Trophoblast cell (in vitro differentiated cells and primary cell): Measurements from ENCODE around the gene KL.

Source experiments
- DNase-seq, 2 donors: peaks; one replicate each; pipeline ENCODE4 v3.0.0-alpha.2; 2016
- H2AFZ ChIP-seq: 2 replicates; pipeline ENCODE4 v1.6.1; 2013; ENCODE audit warnings: low read length, moderate library complexity, mild to moderate bottlenecking; ENCODE audit not compliant: insufficient read depth, poor library complexity
- H2AK5ac ChIP-seq: 2 replicates; pipeline ENCODE4 v1.6.1; 2013; ENCODE audit warnings: mild to moderate bottlenecking, low read length
- H2BK120ac ChIP-seq: 2 replicates; pipeline ENCODE4 v1.6.1; 2013; ENCODE audit warnings: low read length, mild to moderate bottlenecking, moderate library complexity; ENCODE audit not compliant: insufficient read depth, poor library complexity
- H2BK12ac ChIP-seq: 2 replicates; pipeline ENCODE4 v1.6.1; 2013; ENCODE audit warnings: mild to moderate bottlenecking, low read length, moderate library complexity
- H2BK5ac ChIP-seq: 2 replicates; pipeline ENCODE4 v1.6.1; 2013; ENCODE audit warnings: low read length, low read depth, moderate library complexity, mild to moderate bottlenecking; ENCODE audit not compliant: poor library complexity
- H3K14ac ChIP-seq: 2 replicates; pipeline ENCODE4 v1.6.1; 2013; ENCODE audit warnings: mild to moderate bottlenecking, low read length
- H3K18ac ChIP-seq: 2 replicates; pipeline ENCODE4 v1.6.1; 2013; ENCODE audit warnings: mild to moderate bottlenecking, low read length
- H3K23ac ChIP-seq: 2 replicates; pipeline ENCODE4 v1.6.1; 2013; ENCODE audit warnings: low read length
- H3K27ac ChIP-seq: 2 replicates; pipeline ENCODE4 v1.5.1; 2013; ENCODE audit warnings: low read depth, mild to moderate bottlenecking, inconsistent platforms, low read length, moderate library complexity
- H3K27me3 ChIP-seq: 2 replicates; pipeline ENCODE4 v1.6.1; 2013; ENCODE audit warnings: inconsistent platforms, mild to moderate bottlenecking, low read length, moderate library complexity; ENCODE audit not compliant: insufficient read depth
- H3K36me3 ChIP-seq, 2 experiments: 1 replicate in 1 of 2; 2 replicates in 1 of 2; pipeline ENCODE4 v1.6.1; 2013; ENCODE audit warnings: low read length in 2 of 2, mild to moderate bottlenecking in 2 of 2, moderate library complexity in 1 of 2; ENCODE audit not compliant: insufficient read depth in 2 of 2, control insufficient read depth in 1 of 2
- H3K4ac ChIP-seq: 2 replicates; pipeline ENCODE4 v1.6.1; 2013; ENCODE audit warnings: low read depth, mild to moderate bottlenecking, low read length, moderate library complexity
- H3K4me1 ChIP-seq, 2 experiments: 1 replicate in 1 of 2; 2 replicates in 1 of 2; pipeline ENCODE4 v1.6.1; 2013; ENCODE audit warnings: low read length in 2 of 2, mild to moderate bottlenecking in 2 of 2, moderate library complexity in 1 of 2; ENCODE audit not compliant: insufficient read depth in 2 of 2, control insufficient read depth in 1 of 2
- H3K4me2 ChIP-seq: 2 replicates; pipeline ENCODE4 v1.6.1; 2013; ENCODE audit warnings: inconsistent platforms, mild to moderate bottlenecking, low read length, moderate library complexity
- H3K4me3 ChIP-seq: 2 replicates; pipeline ENCODE4 v1.5.1; 2013; ENCODE audit warnings: mild to moderate bottlenecking, low read depth, low read length, inconsistent platforms
- H3K79me1 ChIP-seq: one replicate; pipeline ENCODE4 v1.6.1; 2013; ENCODE audit warnings: low read length
- H3K79me2 ChIP-seq: 2 replicates; pipeline ENCODE4 v1.6.1; 2013; ENCODE audit warnings: low read length, mild to moderate bottlenecking; ENCODE audit not compliant: control insufficient read depth, insufficient read depth, poor library complexity
- H3K9ac ChIP-seq: 2 replicates; pipeline ENCODE4 v1.6.1; 2013; ENCODE audit warnings: mild to moderate bottlenecking, low read length
- H3K9me3 ChIP-seq: 2 replicates; pipeline ENCODE4 v1.6.1; 2013; ENCODE audit warnings: low read depth, mild to moderate bottlenecking, control low read depth, inconsistent platforms, low read length; ENCODE audit not compliant: insufficient read depth
- H4K12ac ChIP-seq: 2 replicates; pipeline ENCODE4 v1.6.1; 2013; ENCODE audit warnings: low read depth, mild to moderate bottlenecking, low read length, moderate library complexity
- H4K8ac ChIP-seq: 2 replicates; pipeline ENCODE4 v1.6.1; 2013; ENCODE audit warnings: low read depth, mild to moderate bottlenecking, low read length, moderate library complexity
- H4K91ac ChIP-seq: one replicate; pipeline ENCODE4 v1.6.1; 2013; ENCODE audit warnings: low read depth, mild to moderate bottlenecking, low read length, moderate library complexity
- WGBS: extraction: QIAGEN DNeasy Blood & Tissue Kit; methylation state at CpG from one replicate; pipeline ENCODE4 v1.1.7; 2013; ENCODE audit warnings: missing lambda C conversion rate; ENCODE audit not compliant: insufficient read length, insufficient coverage; ENCODE audit errors: extremely low coverage; 5-methylcytosine and 5-hydroxymethylcytosine counted together

Gene KL

DNA sequence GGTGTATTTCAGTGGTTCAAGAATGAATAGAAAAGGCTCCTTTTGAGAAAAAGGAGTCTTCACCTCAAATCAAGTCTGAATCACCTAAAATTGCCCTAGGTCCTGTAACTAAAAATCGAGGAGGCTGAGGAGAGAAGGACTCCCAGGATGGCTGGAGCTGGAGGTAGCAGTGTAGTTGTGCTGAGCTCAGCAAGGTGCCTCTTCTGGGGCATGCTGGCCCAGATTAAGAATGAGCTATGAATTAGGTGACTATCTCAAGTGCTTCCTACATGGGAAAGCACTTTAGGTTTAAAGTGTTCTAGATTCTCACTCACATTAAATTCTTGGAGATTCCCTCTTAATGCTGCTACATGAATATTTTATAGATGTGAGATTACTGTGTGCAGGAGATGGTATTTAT is 28.8 kb upstream of the KL start:
- no peaks in the 10 kb centered on the region for H3K27me3 ChIP-seq
- no peak overlapping the region for H3K18ac ChIP-seq
- WGBS = no CpG with 5 or more reads among the region's 1 CpG
- H2BK5ac ChIP-seq = no peak overlapping the region
- H2AFZ ChIP-seq = no peak overlapping the region
- no peak overlapping the region for H3K27ac ChIP-seq
- H3K14ac ChIP-seq = no peak overlapping the region
- no peak overlapping the region for H3K23ac ChIP-seq
- H2AK5ac ChIP-seq = no peak overlapping the region
- H3K79me2 ChIP-seq = no peaks in the 10 kb centered on the region
- no peak overlapping the region for H2BK12ac ChIP-seq
- H3K4me2 ChIP-seq = no peak overlapping the region
- H4K8ac ChIP-seq = no peak overlapping the region
- H4K91ac ChIP-seq = no peak overlapping the region
- no peak overlapping the region for H3K4ac ChIP-seq
- no peak for DNase-seq
- no peak overlapping the region for H2BK120ac ChIP-seq
- H4K12ac ChIP-seq = no peak overlapping the region
- H3K9ac ChIP-seq = no peak overlapping the region
- no peak overlapping the region for H3K4me3 ChIP-seq
- no peaks in the 10 kb centered on the region for H3K36me3 ChIP-seq
- H3K79me1 ChIP-seq = no peaks in the 10 kb centered on the region
- H3K4me1 ChIP-seq = no peaks in the 10 kb centered on the region
- H3K9me3 ChIP-seq = peaks cover 2% of the 10 kb centered on the region

DNA sequence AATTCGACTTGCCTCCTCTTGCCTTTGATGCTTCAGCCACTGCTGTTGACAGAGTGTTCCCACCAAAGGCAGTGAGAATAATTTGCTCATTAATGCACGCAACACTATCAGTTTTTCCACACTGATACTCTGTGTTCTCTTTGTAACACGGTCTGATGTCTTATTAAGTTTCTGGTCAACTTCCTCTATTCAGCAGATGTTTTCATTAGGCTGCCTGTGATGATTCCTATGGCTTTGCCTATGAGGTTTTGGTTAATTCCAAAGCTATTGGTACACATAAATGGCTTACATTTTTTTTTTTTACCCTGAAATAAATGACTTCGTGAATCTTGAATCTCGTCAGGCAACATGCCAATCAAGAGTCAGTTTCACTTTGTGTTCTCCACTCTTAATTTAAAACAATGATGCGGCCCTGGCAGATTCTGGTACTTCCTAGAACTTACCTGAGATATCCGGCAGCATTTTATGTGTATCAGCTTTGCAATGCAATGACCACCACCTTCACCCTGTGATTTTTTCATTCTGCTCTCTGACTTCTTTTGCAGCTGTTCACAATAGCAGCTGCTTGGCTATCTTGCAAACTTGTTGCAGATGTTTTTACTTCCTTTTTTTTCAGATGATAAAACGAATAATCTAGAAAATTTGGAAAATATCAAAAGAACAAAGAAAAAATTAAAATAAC is 27.5 kb upstream of the KL start:
- no CpG with 5 or more reads among the region's 8 CpGs for WGBS
- Histone ChIP-seq H2AFZ (no peak overlapping the region), H3K4ac (no peak overlapping the region), H3K14ac (no peak overlapping the region), H3K4me2 (no peak overlapping the region), H3K9ac (no peak overlapping the region), H2BK12ac (no peak overlapping the region), H3K4me3 (no peak overlapping the region), H3K9me3 (peaks cover 2% of the 10 kb centered on the region), H3K27me3 (no peaks in the 10 kb centered on the region), H2BK120ac (no peak overlapping the region), H3K36me3 (no peaks in the 10 kb centered on the region), H4K8ac (no peak overlapping the region), H2BK5ac (no peak overlapping the region), H3K79me2 (no peaks in the 10 kb centered on the region), H3K23ac (no peak overlapping the region), H3K18ac (no peak overlapping the region), H3K79me1 (no peaks in the 10 kb centered on the region), H4K91ac (no peak overlapping the region), H2AK5ac (no peak overlapping the region), H3K27ac (no peak overlapping the region), H4K12ac (no peak overlapping the region), H3K4me1 (no peaks in the 10 kb centered on the region)
- no peak for DNase-seq

DNA sequence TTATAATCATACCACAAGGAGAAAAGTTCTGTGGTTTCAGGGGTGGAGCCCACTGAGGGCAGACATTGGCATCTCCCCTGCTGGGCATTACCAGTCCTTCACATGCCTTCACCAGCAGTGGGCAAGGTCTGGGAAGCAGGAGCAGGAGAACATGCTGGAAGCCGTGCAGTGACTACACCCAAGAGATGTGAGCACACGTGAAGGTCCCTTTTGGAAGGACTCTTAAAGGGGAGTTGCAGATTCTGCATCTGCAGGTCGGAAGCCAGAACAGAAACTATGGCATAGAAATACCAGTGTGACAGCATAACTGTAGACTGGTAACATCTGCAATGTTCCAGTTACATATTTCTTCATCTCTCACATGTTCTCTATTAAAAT is 26.9 kb upstream of the KL start:
- Histone ChIP-seq H3K14ac (no peak overlapping the region), H4K91ac (no peak overlapping the region), H2BK12ac (no peak overlapping the region), H3K27me3 (no peaks in the 10 kb centered on the region), H2AFZ (no peak overlapping the region), H3K27ac (no peak overlapping the region), H3K79me2 (no peaks in the 10 kb centered on the region), H3K4me1 (no peaks in the 10 kb centered on the region), H2BK120ac (no peak overlapping the region), H2BK5ac (no peak overlapping the region), H3K4me2 (no peak overlapping the region), H3K36me3 (no peaks in the 10 kb centered on the region), H3K9me3 (peaks cover 2% of the 10 kb centered on the region), H3K23ac (no peak overlapping the region), H4K12ac (no peak overlapping the region), H3K79me1 (no peaks in the 10 kb centered on the region), H4K8ac (no peak overlapping the region), H3K18ac (no peak overlapping the region), H3K4me3 (no peak overlapping the region), H2AK5ac (no peak overlapping the region), H3K9ac (no peak overlapping the region), H3K4ac (no peak overlapping the region)
- WGBS = no CpG with 5 or more reads among the region's 3 CpGs
- no peak for DNase-seq

DNA sequence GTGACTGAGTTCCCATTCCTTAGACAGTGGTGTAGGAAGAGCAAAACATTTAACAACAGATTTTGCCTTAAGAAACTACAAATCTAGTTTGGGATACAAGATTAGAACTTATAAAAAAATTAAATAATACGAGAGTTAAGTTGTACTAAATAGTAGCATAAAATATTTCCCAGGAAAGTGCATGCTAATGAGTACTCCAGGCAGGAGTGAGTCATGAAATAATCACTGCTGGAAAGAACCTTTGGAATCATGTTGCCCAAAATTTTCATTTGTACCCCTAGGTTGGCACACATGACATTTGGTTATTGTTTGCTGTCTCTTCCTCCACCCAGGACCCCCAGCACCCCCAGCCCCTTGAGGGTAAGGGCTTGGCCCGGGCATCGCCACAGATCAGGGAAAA is 26.3 kb upstream of the KL start:
- Histone ChIP-seq H3K36me3 (no peaks in the 10 kb centered on the region), H4K91ac (no peak overlapping the region), H3K4me2 (no peak overlapping the region), H4K8ac (no peak overlapping the region), H3K4me3 (no peak overlapping the region), H2AFZ (no peak overlapping the region), H3K9ac (no peak overlapping the region), H3K4me1 (no peaks in the 10 kb centered on the region), H2BK120ac (no peak overlapping the region), H3K27me3 (no peaks in the 10 kb centered on the region), H3K79me1 (no peaks in the 10 kb centered on the region), H3K4ac (no peak overlapping the region), H4K12ac (no peak overlapping the region), H3K27ac (no peak overlapping the region), H3K79me2 (no peaks in the 10 kb centered on the region), H3K9me3 (peaks cover 2% of the 10 kb centered on the region), H2AK5ac (no peak overlapping the region), H2BK5ac (no peak overlapping the region), H3K23ac (no peak overlapping the region), H2BK12ac (no peak overlapping the region), H3K14ac (no peak overlapping the region), H3K18ac (no peak overlapping the region)
- WGBS = no CpG with 5 or more reads among the region's 3 CpGs
- no peak for DNase-seq
